Duodenal mucosa (tissue), 2 donors: ENCODE measurements around the gene SLC40A1.

Experiments used
- H3K27ac ChIP-seq: one replicate; pipeline ENCODE4 v1.7.0; 2013; ENCODE audit warnings: low read depth, low read length
- H3K27me3 ChIP-seq, 2 donors: one replicate each; pipeline ENCODE4 v1.7.0; 2013; ENCODE audit warnings: low read length in 2 of 2, control low read depth in 1 of 2; ENCODE audit not compliant: insufficient read depth in 2 of 2, control insufficient read depth in 1 of 2
- H3K36me3 ChIP-seq, 2 donors: one replicate each; pipeline ENCODE4 v1.7.0; 2013; ENCODE audit warnings: low read length in 2 of 2, control low read depth in 1 of 2; ENCODE audit not compliant: insufficient read depth in 2 of 2, control insufficient read depth in 1 of 2
- H3K4me1 ChIP-seq, 2 donors: one replicate each; pipeline ENCODE4 v1.7.0; 2013; ENCODE audit warnings: low read length in 2 of 2, control low read depth in 1 of 2; ENCODE audit not compliant: insufficient read depth in 2 of 2, control insufficient read depth in 1 of 2
- H3K4me3 ChIP-seq, 2 donors: one replicate each; pipeline ENCODE4 v1.7.0; 2013; ENCODE audit warnings: low read length in 2 of 2, low read depth in 1 of 2
- H3K9ac ChIP-seq, 2 donors: one replicate each; pipeline ENCODE4 v1.7.0; 2013; ENCODE audit warnings: low read length in 2 of 2, low read depth in 1 of 2
- H3K9me3 ChIP-seq, 2 donors: one replicate each; pipeline ENCODE4 v1.7.0; 2013; ENCODE audit warnings: low read length in 2 of 2, control low read depth in 1 of 2; ENCODE audit not compliant: control insufficient read depth in 1 of 2

The SLC40A1 gene

GRCh38 chr2:189570570-189571031 lies 10.0 kb downstream of the SLC40A1 start:
- Histone ChIP-seq H3K27ac (no peak overlapping the region), H3K9me3 (no peaks in the 10 kb centered on the region), H3K9ac (no peak overlapping the region), H3K4me1 (peaks cover 28 to 63% of the 10 kb centered on the region in 2 donors), H3K4me3 (no peak overlapping the region), H3K36me3 (peaks cover 51 to 59% of the 10 kb centered on the region in 2 donors), H3K27me3 (no peaks in the 10 kb centered on the region)

GRCh38 chr2:189569295-189569910 lies 11.2 kb downstream of the SLC40A1 start:
- Histone ChIP-seq H3K4me1 (peaks cover 20 to 55% of the 10 kb centered on the region in 2 donors), H3K36me3 (peaks cover 58 to 68% of the 10 kb centered on the region in 2 donors), H3K27ac (peak overlapping the region; percentile 26), H3K4me3 (peak overlapping the region in 1 of 2 donors; percentile 19), H3K9ac (no peak overlapping the region), H3K9me3 (no peaks in the 10 kb centered on the region), H3K27me3 (no peaks in the 10 kb centered on the region)

- Histone ChIP-seq H3K4me3 (peak overlapping the region in 1 of 2 donors; percentile 11), H3K4me1 (peaks cover 18 to 52% of the 10 kb centered on the region in 2 donors), H3K36me3 (peaks cover 42 to 58% of the 10 kb centered on the region in 2 donors), H3K9ac (peak overlapping the region in 1 of 2 donors; percentile 7), H3K27ac (no peak overlapping the region), H3K9me3 (no peaks in the 10 kb centered on the region), H3K27me3 (no peaks in the 10 kb centered on the region)
Measured at GRCh38 chr2:189566046-189566445, 14.5 kb downstream of the SLC40A1 start.

GRCh38 chr2:189561371-189562038 lies 19.1 kb downstream of the SLC40A1 start:
- Histone ChIP-seq H3K27ac (no peak overlapping the region), H3K9ac (peak overlapping the region in 1 of 2 donors; percentile 21), H3K9me3 (no peaks in the 10 kb centered on the region), H3K4me3 (peak overlapping the region in 1 of 2 donors; percentile 27), H3K27me3 (no peaks in the 10 kb centered on the region), H3K36me3 (peaks cover 32 to 33% of the 10 kb centered on the region in 2 donors), H3K4me1 (peaks cover 28 to 55% of the 10 kb centered on the region in 2 donors)

- H3K9me3 ChIP-seq, result no peaks in the 10 kb centered on the region
- no peak overlapping the region for H3K4me3 ChIP-seq
- H3K27me3 ChIP-seq, result no peaks in the 10 kb centered on the region
- H3K4me1 ChIP-seq, result peaks cover 33 to 52% of the 10 kb centered on the region in 2 donors
- H3K9ac ChIP-seq, result no peak overlapping the region
- no peak overlapping the region for H3K27ac ChIP-seq
- peaks cover 19 to 22% of the 10 kb centered on the region in 2 donors for H3K36me3 ChIP-seq
Measured at GRCh38 chr2:189560273-189560586, 20.4 kb downstream of the SLC40A1 start.

- no peak overlapping the region for H3K9ac ChIP-seq
- no peak overlapping the region for H3K4me3 ChIP-seq
- H3K9me3 ChIP-seq, result no peaks in the 10 kb centered on the region
- no peak overlapping the region for H3K27ac ChIP-seq
- no peaks in the 10 kb centered on the region for H3K27me3 ChIP-seq
- peaks cover 14 to 17% of the 10 kb centered on the region in 2 donors for H3K36me3 ChIP-seq
- peaks cover 33 to 52% of the 10 kb centered on the region in 2 donors for H3K4me1 ChIP-seq
Measured at GRCh38 chr2:189559579-189560272, 20.9 kb downstream of the SLC40A1 start.

- peak overlapping the region in 1 of 2 donors; percentile 20 for H3K9ac ChIP-seq
- H3K36me3 ChIP-seq, result peaks cover 9 to 11% of the 10 kb centered on the region in 2 donors
- H3K9me3 ChIP-seq, result no peaks in the 10 kb centered on the region
- H3K27ac ChIP-seq, result no peak overlapping the region
- no peak overlapping the region for H3K4me3 ChIP-seq
- H3K27me3 ChIP-seq, result no peaks in the 10 kb centered on the region
- H3K4me1 ChIP-seq, result peaks cover 30 to 49% of the 10 kb centered on the region in 2 donors
Measured at GRCh38 chr2:189558516-189559272, 21.9 kb downstream of the SLC40A1 start.

GRCh38 chr2:189557373-189557772 lies 23.2 kb downstream of the SLC40A1 start:
- H3K27me3 ChIP-seq, result no peaks in the 10 kb centered on the region
- peaks cover 26 to 58% of the 10 kb centered on the region in 2 donors for H3K4me1 ChIP-seq
- H3K4me3 ChIP-seq, result no peak overlapping the region
- no peak overlapping the region for H3K27ac ChIP-seq
- H3K36me3 ChIP-seq, result peaks cover 6 to 7% of the 10 kb centered on the region in 2 donors
- H3K9ac ChIP-seq, result no peak overlapping the region
- no peaks in the 10 kb centered on the region for H3K9me3 ChIP-seq

- H3K27ac ChIP-seq, result no peak overlapping the region
- H3K4me3 ChIP-seq, result no peak overlapping the region
- H3K9ac ChIP-seq, result no peak overlapping the region
- H3K27me3 ChIP-seq, result no peaks in the 10 kb centered on the region
- peaks cover 2 to 7% of the 10 kb centered on the region in 2 donors for H3K36me3 ChIP-seq
- H3K4me1 ChIP-seq, result peaks cover 33 to 60% of the 10 kb centered on the region in 2 donors
- H3K9me3 ChIP-seq, result no peaks in the 10 kb centered on the region
Measured at GRCh38 chr2:189556526-189556925, 24.1 kb downstream of the SLC40A1 start.
